IPS-18a (cell line): ENCODE results near the gene PCDHA1.

Experiments
- H3K27ac ChIP-seq: one replicate; pipeline ENCODE4 v1.5.1; 2013; ENCODE audit warnings: low read length
- H3K27me3 ChIP-seq: one replicate; pipeline ENCODE4 v1.6.1; 2013; ENCODE audit warnings: mild to moderate bottlenecking, low read length; ENCODE audit not compliant: control insufficient read depth, insufficient read depth
- H3K36me3 ChIP-seq: one replicate; pipeline ENCODE4 v1.6.1; 2013; ENCODE audit warnings: low read depth, low read length; ENCODE audit not compliant: control insufficient read depth
- H3K4me1 ChIP-seq: one replicate; pipeline ENCODE4 v1.6.1; 2013; ENCODE audit warnings: low read depth, low read length; ENCODE audit not compliant: control insufficient read depth
- H3K4me3 ChIP-seq: one replicate; pipeline ENCODE4 v1.5.1; 2013; ENCODE audit warnings: low read length
- H3K9ac ChIP-seq: one replicate; pipeline ENCODE4 v1.6.1; 2013; ENCODE audit warnings: mild to moderate bottlenecking, low read length, moderate library complexity
- H3K9me3 ChIP-seq: one replicate; pipeline ENCODE4 v1.6.1; 2013; ENCODE audit warnings: low read depth, low read length; ENCODE audit not compliant: control insufficient read depth

PCDHA1 gene

GRCh38 chr5:140883927-140884697 lies 98.2 kb downstream of the PCDHA1 start:
- no peaks in the 10 kb centered on the region for H3K4me1 ChIP-seq
- no peak overlapping the region for H3K9ac ChIP-seq
- H3K4me3 ChIP-seq = no peak overlapping the region
- no peaks in the 10 kb centered on the region for H3K27me3 ChIP-seq
- no peaks in the 10 kb centered on the region for H3K36me3 ChIP-seq
- H3K9me3 ChIP-seq = no peaks in the 10 kb centered on the region
- no peak overlapping the region for H3K27ac ChIP-seq

GRCh38 chr5:140916325-140916724 lies 130.4 kb downstream of the PCDHA1 start:
- no peak overlapping the region for H3K27ac ChIP-seq
- H3K9ac ChIP-seq = no peak overlapping the region
- H3K36me3 ChIP-seq = no peaks in the 10 kb centered on the region

GRCh38 chr5:140923601-140924000 lies 137.7 kb downstream of the PCDHA1 start:
- Histone ChIP-seq H3K9ac (no peak overlapping the region), H3K27me3 (peaks cover 43% of the 10 kb centered on the region), H3K4me3 (no peak overlapping the region), H3K4me1 (peaks cover 14% of the 10 kb centered on the region), H3K9me3 (no peaks in the 10 kb centered on the region), H3K36me3 (no peaks in the 10 kb centered on the region), H3K27ac (no peak overlapping the region)

More at GRCh38 chr5:140916325-140916724, 130.4 kb downstream of the PCDHA1 start:
- Histone ChIP-seq H3K4me1 (no peaks in the 10 kb centered on the region), H3K9me3 (no peaks in the 10 kb centered on the region), H3K27me3 (no peaks in the 10 kb centered on the region), H3K4me3 (no peak overlapping the region)

- H3K36me3 ChIP-seq = no peaks in the 10 kb centered on the region
- H3K4me3 ChIP-seq = peak within 1 kb of the TSS; percentile 77
- peak within 1 kb of the TSS; percentile 52 for H3K9ac ChIP-seq
- peaks cover 50% of the 10 kb centered on the region for H3K27me3 ChIP-seq
- H3K9me3 ChIP-seq = no peaks in the 10 kb centered on the region
- no peak within 1 kb of the TSS for H3K27ac ChIP-seq
- H3K4me1 ChIP-seq = peaks cover 14% of the 10 kb centered on the region
Measured at GRCh38 chr5:140925806-140926442, 140.0 kb downstream of the PCDHA1 start, which contains the start of gene PCDHAC1. PCDHAC1 (plus strand) TSS chr5:140926299; CDS start chr5:140926893, 594 bp downstream.

GRCh38 chr5:140926443-140927227 lies 140.7 kb downstream of the PCDHA1 start:
- no peak overlapping the region for H3K27ac ChIP-seq
- no peaks in the 10 kb centered on the region for H3K36me3 ChIP-seq
- H3K4me3 ChIP-seq = peak overlapping the region; percentile 77
- H3K27me3 ChIP-seq = peaks cover 50% of the 10 kb centered on the region
- no peaks in the 10 kb centered on the region for H3K9me3 ChIP-seq
- peak overlapping the region; percentile 52 for H3K9ac ChIP-seq
- peaks cover 14% of the 10 kb centered on the region for H3K4me1 ChIP-seq

- Histone ChIP-seq H3K9me3 (no peaks in the 10 kb centered on the region), H3K4me1 (peaks cover 14% of the 10 kb centered on the region), H3K27me3 (peaks cover 50% of the 10 kb centered on the region), H3K9ac (peak overlapping the region; percentile 42), H3K27ac (no peak overlapping the region), H3K36me3 (no peaks in the 10 kb centered on the region), H3K4me3 (peak overlapping the region; percentile 77)
Measured at GRCh38 chr5:140927228-140927573, 141.3 kb downstream of the PCDHA1 start.

- no peaks in the 10 kb centered on the region for H3K36me3 ChIP-seq
- H3K4me1 ChIP-seq = no peaks in the 10 kb centered on the region
- no peak overlapping the region for H3K9ac ChIP-seq
- H3K27ac ChIP-seq = no peak overlapping the region
- no peaks in the 10 kb centered on the region for H3K9me3 ChIP-seq
- no peak overlapping the region for H3K4me3 ChIP-seq
- no peaks in the 10 kb centered on the region for H3K27me3 ChIP-seq
Measured at GRCh38 chr5:140934964-140935606, 149.1 kb downstream of the PCDHA1 start.

GRCh38 chr5:140946578-140946977 lies 160.6 kb downstream of the PCDHA1 start:
- H3K27ac ChIP-seq = no peak overlapping the region
- H3K9me3 ChIP-seq = no peaks in the 10 kb centered on the region
- H3K4me1 ChIP-seq = no peaks in the 10 kb centered on the region
- H3K36me3 ChIP-seq = no peaks in the 10 kb centered on the region
- H3K27me3 ChIP-seq = no peaks in the 10 kb centered on the region
- no peak overlapping the region for H3K4me3 ChIP-seq
- H3K9ac ChIP-seq = no peak overlapping the region

GRCh38 chr5:140951636-140952035 lies 165.7 kb downstream of the PCDHA1 start:
- Histone ChIP-seq H3K9ac (no peak overlapping the region), H3K9me3 (no peaks in the 10 kb centered on the region), H3K4me1 (no peaks in the 10 kb centered on the region), H3K4me3 (no peak overlapping the region), H3K27ac (no peak overlapping the region), H3K27me3 (no peaks in the 10 kb centered on the region), H3K36me3 (no peaks in the 10 kb centered on the region)

- H3K4me3 ChIP-seq = no peak overlapping the region
- H3K9ac ChIP-seq = no peak overlapping the region
Measured at GRCh38 chr5:140953234-140953633, 167.3 kb downstream of the PCDHA1 start.

GRCh38 chr5:140962190-140962589 lies 176.2 kb downstream of the PCDHA1 start:
- no peak overlapping the region for H3K9ac ChIP-seq

More at GRCh38 chr5:140953234-140953633, 167.3 kb downstream of the PCDHA1 start:
- Histone ChIP-seq H3K4me1 (no peaks in the 10 kb centered on the region), H3K27me3 (no peaks in the 10 kb centered on the region), H3K27ac (no peak overlapping the region), H3K9me3 (no peaks in the 10 kb centered on the region), H3K36me3 (no peaks in the 10 kb centered on the region)

More at GRCh38 chr5:140962190-140962589, 176.2 kb downstream of the PCDHA1 start:
- Histone ChIP-seq H3K27me3 (peaks cover 31% of the 10 kb centered on the region), H3K27ac (no peak overlapping the region), H3K36me3 (no peaks in the 10 kb centered on the region), H3K4me1 (peaks cover 16% of the 10 kb centered on the region), H3K9me3 (no peaks in the 10 kb centered on the region), H3K4me3 (no peak overlapping the region)
